GM21576 (cell line): Measurements from ENCODE around the gene SHROOM1.
A peak's percentile ranks its signal among the peaks of the same experiment; 100 is the strongest.

ENCODE experiments used
- ATAC-seq: cut with Tn5 transposase; IDR thresholded peaks from one replicate; pipeline ENCODE4 v1.9.1; 2021; ENCODE audit warnings: mild to moderate bottlenecking, moderate library complexity; ENCODE audit not compliant: unreplicated experiment

SHROOM1 gene

GRCh38 chr5:132854301-132854700 is 23.9 kb upstream of the SHROOM1 start:
- ATAC-seq = no peak

- ATAC-seq = no peak
Observed at GRCh38 chr5:132853790-132854189, 23.3 kb upstream of the SHROOM1 start.

GRCh38 chr5:132853323-132853722 is 22.9 kb upstream of the SHROOM1 start:
- no peak for ATAC-seq

- no peak for ATAC-seq
Observed at GRCh38 chr5:132850066-132850465, 19.6 kb upstream of the SHROOM1 start.

- ATAC-seq = no peak
Observed at GRCh38 chr5:132849347-132849746, 18.9 kb upstream of the SHROOM1 start.

- no peak for ATAC-seq
Observed at GRCh38 chr5:132848270-132848669, 17.8 kb upstream of the SHROOM1 start.

- no peak for ATAC-seq
Observed at GRCh38 chr5:132841305-132841704, 10.9 kb upstream of the SHROOM1 start.

GRCh38 chr5:132840896-132841295 is 10.4 kb upstream of the SHROOM1 start:
- no peak for ATAC-seq

- no peak for ATAC-seq
Observed at GRCh38 chr5:132840313-132840712, 9.9 kb upstream of the SHROOM1 start.

- no peak for ATAC-seq
Observed at GRCh38 chr5:132839426-132840301, 9.2 kb upstream of the SHROOM1 start.

- no peak for ATAC-seq
Observed at GRCh38 chr5:132838516-132839282, 8.3 kb upstream of the SHROOM1 start.

GRCh38 chr5:132837868-132838267 is 7.4 kb upstream of the SHROOM1 start:
- no peak for ATAC-seq

GRCh38 chr5:132836852-132837251 is 6.4 kb upstream of the SHROOM1 start:
- ATAC-seq = no peak

- no peak for ATAC-seq
Observed at GRCh38 chr5:132834057-132834456, 3.6 kb upstream of the SHROOM1 start.

- ATAC-seq = no peak
Observed at GRCh38 chr5:132832612-132833011, 2.2 kb upstream of the SHROOM1 start.

GRCh38 chr5:132831095-132831860 is 831 bp upstream of the SHROOM1 start:
- ATAC-seq = no peak

- ATAC-seq = peak; percentile 73
Observed at GRCh38 chr5:132829742-132830435, 558 bp downstream of the SHROOM1 start.

GRCh38 chr5:132828846-132829494 is 1.5 kb downstream of the SHROOM1 start:
- ATAC-seq = no peak

- ATAC-seq = no peak
Observed at GRCh38 chr5:132827943-132828673, 2.3 kb downstream of the SHROOM1 start.
